HEK293 (cell line): ENCODE data around the gene AASDH.

Experiments
- CTCF ChIA-PET: fragments of 350-600 bp; formaldehyde crosslinking; extraction: SDS; loops from one replicate; lab custom pipeline; 2021; ENCODE audit warnings: antibody characterized with exemption; lab: Yijun Ruan, JAX
- POLR2A ChIA-PET: fragments of 300-600 bp; formaldehyde crosslinking; extraction: SDS; loops from one replicate; lab custom pipeline; 2020; ENCODE audit warnings: antibody characterized with exemption, inconsistent platforms; lab: Yijun Ruan, JAX
- H3K27ac ChIP-seq: fragments of 200-500 bp; sonication (Bioruptor generic); 2 replicates; pipeline ENCODE4 v1.5.1; 2014; ENCODE audit warnings: low read depth, low read length, control low read depth, inconsistent platforms; ENCODE audit errors: extremely low read depth
- H3K36me3 ChIP-seq, 2 experiments: fragments of 200-500 bp in 1 of 2; sonication (Bioruptor generic) in 1 of 2; 1 replicate in 1 of 2; 2 replicates in 1 of 2; pipeline ENCODE4 v1.5.1; 2014 to 2017; ENCODE audit warnings: inconsistent platforms in 2 of 2, low read length in 2 of 2; ENCODE audit not compliant: control insufficient read depth in 2 of 2, insufficient read depth in 1 of 2
- H3K4me1 ChIP-seq: fragments of 200-500 bp; sonication (Bioruptor generic); 2 replicates; pipeline ENCODE4 v1.5.1; 2014; ENCODE audit warnings: mild to moderate bottlenecking, low read length, inconsistent platforms; ENCODE audit not compliant: control insufficient read depth, insufficient read depth
- H3K4me3 ChIP-seq: 2 replicates; pipeline ENCODE4 v1.5.1; 2011; ENCODE audit warnings: low read depth, mild to moderate bottlenecking, control low read depth, low read length, moderate library complexity
- H3K9me3 ChIP-seq: fragments of 200-500 bp; sonication (Bioruptor generic); 2 replicates; pipeline ENCODE4 v1.5.1; 2014; ENCODE audit warnings: low read depth, low read length, inconsistent platforms; ENCODE audit not compliant: control insufficient read depth, insufficient read depth
- FEZF1 ChIP-seq: fragments of 450-650 bp; formaldehyde crosslinking; IDR thresholded peaks from 2 replicates; pipeline ENCODE4 v1.5.1; 2016; ENCODE audit warnings: missing biosample characterization, missing genetic modification characterization
- GFI1B ChIP-seq: fragments of 450-650 bp; formaldehyde crosslinking; IDR thresholded peaks from 2 replicates; pipeline ENCODE4 v1.5.1; 2016; ENCODE audit warnings: missing biosample characterization, missing genetic modification characterization
- GLI4 ChIP-seq: fragments of 450-650 bp; formaldehyde crosslinking; IDR thresholded peaks from 2 replicates; pipeline ENCODE4 v1.5.1; 2016; ENCODE audit warnings: missing biosample characterization, missing genetic modification characterization
- HOXA7 ChIP-seq: sonication (generic); formaldehyde crosslinking; IDR thresholded peaks from 2 replicates; pipeline ENCODE4 v1.8.1; 2022; ENCODE audit warnings: missing genetic modification reagents, borderline replicate concordance
- MEIS1 ChIP-seq: sonication (generic); formaldehyde crosslinking; IDR thresholded peaks from 2 replicates; pipeline ENCODE4 v1.8.1; 2022; ENCODE audit warnings: missing genetic modification reagents, mild to moderate bottlenecking, borderline replicate concordance
- SCRT2 ChIP-seq: fragments of 450-650 bp; formaldehyde crosslinking; IDR thresholded peaks from 2 replicates; pipeline ENCODE4 v1.5.1; 2016; ENCODE audit warnings: missing biosample characterization, missing genetic modification characterization
- SP7 ChIP-seq: fragments of 450-650 bp; formaldehyde crosslinking; IDR thresholded peaks from 2 replicates; pipeline ENCODE4 v1.5.1; 2016; ENCODE audit warnings: missing biosample characterization, missing genetic modification characterization
- TRIM28 ChIP-seq: IDR thresholded peaks from 2 replicates; pipeline ENCODE4 v1.6.1; 2011; ENCODE audit warnings: low read length, control low read depth, borderline replicate concordance
- WT1 ChIP-seq: fragments of 450-650 bp; formaldehyde crosslinking; IDR thresholded peaks from 2 replicates; pipeline ENCODE4 v1.5.1; 2016; ENCODE audit warnings: missing biosample characterization, missing genetic modification characterization
- ZIC2 ChIP-seq: fragments of 450-650 bp; formaldehyde crosslinking; IDR thresholded peaks from 2 replicates; pipeline ENCODE4 v1.5.1; 2016; ENCODE audit warnings: missing biosample characterization, missing genetic modification characterization
- ZNF157 ChIP-seq: fragments of 450-650 bp; formaldehyde crosslinking; IDR thresholded peaks from 2 replicates; pipeline ENCODE4 v1.5.1; 2016; ENCODE audit warnings: missing biosample characterization, missing genetic modification characterization
- ZNF221 ChIP-seq: fragments of 450-650 bp; formaldehyde crosslinking; IDR thresholded peaks from 2 replicates; pipeline ENCODE4 v1.5.1; 2017; ENCODE audit warnings: missing biosample characterization, missing genetic modification characterization, borderline replicate concordance
- ZNF223 ChIP-seq: fragments of 450-650 bp; formaldehyde crosslinking; IDR thresholded peaks from 2 replicates; pipeline ENCODE4 v1.5.1; 2016; ENCODE audit warnings: missing biosample characterization, missing genetic modification characterization
- ZNF274 ChIP-seq, 2 experiments: fragments of 200-500 bp in 1 of 2; fragments of 450-650 bp in 1 of 2; sonication (Bioruptor generic) in 1 of 2; formaldehyde crosslinking in 1 of 2; IDR thresholded peaks; 2 replicates each; pipeline versions ENCODE4 v1.5.1 to v1.6.1; 2014 to 2016; ENCODE audit warnings: borderline replicate concordance in 1 of 2, inconsistent platforms in 1 of 2, low read length in 1 of 2, missing biosample characterization in 1 of 2, missing genetic modification characterization in 1 of 2
- ZNF354C ChIP-seq: fragments of 450-650 bp; formaldehyde crosslinking; IDR thresholded peaks from 2 replicates; pipeline ENCODE4 v1.5.1; 2016; ENCODE audit warnings: missing biosample characterization, missing genetic modification characterization, low read depth, borderline replicate concordance
- ZNF48 ChIP-seq: fragments of 450-650 bp; formaldehyde crosslinking; IDR thresholded peaks from 2 replicates; pipeline ENCODE4 v1.5.1; 2016; ENCODE audit warnings: missing biosample characterization, missing genetic modification characterization
- ZNF585B ChIP-seq: fragments of 450-650 bp; formaldehyde crosslinking; IDR thresholded peaks from 2 replicates; pipeline ENCODE4 v1.5.1; 2016; ENCODE audit warnings: missing biosample characterization, missing genetic modification characterization
- ZNF621 ChIP-seq: fragments of 450-650 bp; formaldehyde crosslinking; IDR thresholded peaks from 2 replicates; pipeline ENCODE4 v1.5.1; 2017; ENCODE audit warnings: missing biosample characterization, missing genetic modification characterization
- ZNF777 ChIP-seq: fragments of 450-650 bp; formaldehyde crosslinking; IDR thresholded peaks from 2 replicates; pipeline ENCODE4 v1.5.1; 2017; ENCODE audit warnings: missing biosample characterization, missing genetic modification characterization, borderline replicate concordance
- TF ChIP-seq, protein P1 (sequence below): fragments of 450-650 bp; formaldehyde crosslinking; IDR thresholded peaks from 2 replicates; pipeline ENCODE4 v1.5.1; 2016; ENCODE audit warnings: missing biosample characterization, missing genetic modification characterization
- TF ChIP-seq, protein P2 (sequence below): fragments of 450-650 bp; formaldehyde crosslinking; IDR thresholded peaks from 2 replicates; pipeline ENCODE4 v1.5.1; 2017; ENCODE audit warnings: missing biosample characterization, mild to moderate bottlenecking, missing genetic modification characterization, moderate library complexity
- TF ChIP-seq, protein P3 (sequence below): fragments of 450-650 bp; formaldehyde crosslinking; IDR thresholded peaks from 2 replicates; pipeline ENCODE4 v1.5.1; 2016; ENCODE audit warnings: missing biosample characterization, missing genetic modification characterization
- TF ChIP-seq, protein P4 (sequence below): fragments of 450-650 bp; formaldehyde crosslinking; IDR thresholded peaks from 2 replicates; pipeline ENCODE4 v1.5.1; 2016; ENCODE audit warnings: missing biosample characterization, missing genetic modification characterization
- TF ChIP-seq, protein P5 (sequence below): fragments of 450-650 bp; formaldehyde crosslinking; IDR thresholded peaks from 2 replicates; pipeline ENCODE4 v1.5.0; 2017; ENCODE audit warnings: missing biosample characterization, missing genetic modification characterization, borderline replicate concordance

AASDH gene

DNA sequence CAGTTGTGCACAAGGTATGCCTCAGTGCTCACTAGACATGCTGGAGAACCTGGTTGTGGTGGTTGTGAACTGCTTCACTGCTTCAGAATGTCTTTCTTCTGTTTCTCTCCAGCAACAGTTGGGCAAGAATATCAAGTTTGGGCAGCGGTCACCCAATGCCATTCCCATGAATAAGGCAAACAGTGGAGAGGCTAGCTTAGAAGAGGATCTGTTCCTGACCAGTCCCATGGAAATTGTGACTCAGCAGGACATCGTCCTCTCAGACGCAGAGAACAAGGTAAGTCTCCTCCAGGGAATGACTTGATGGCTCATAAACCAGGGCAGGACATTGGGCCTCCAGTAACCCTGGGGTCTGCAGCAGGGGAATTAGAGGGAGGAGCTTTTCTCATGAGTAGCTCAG lies 79.9 kb downstream of the AASDH start (continued):
- TF ChIP-seq ZNF621 (tag by site-specific recombination) (no peak), ZNF223 (tag by site-specific recombination) (no peak), GFI1B (no peak), TRIM28 (no peak), ZNF777 (tag by site-specific recombination) (no peak), SP7 (tag by site-specific recombination) (no peak), FEZF1 (tag by site-specific recombination) (no peak)
- TF ChIP-seq, protein P1, sequence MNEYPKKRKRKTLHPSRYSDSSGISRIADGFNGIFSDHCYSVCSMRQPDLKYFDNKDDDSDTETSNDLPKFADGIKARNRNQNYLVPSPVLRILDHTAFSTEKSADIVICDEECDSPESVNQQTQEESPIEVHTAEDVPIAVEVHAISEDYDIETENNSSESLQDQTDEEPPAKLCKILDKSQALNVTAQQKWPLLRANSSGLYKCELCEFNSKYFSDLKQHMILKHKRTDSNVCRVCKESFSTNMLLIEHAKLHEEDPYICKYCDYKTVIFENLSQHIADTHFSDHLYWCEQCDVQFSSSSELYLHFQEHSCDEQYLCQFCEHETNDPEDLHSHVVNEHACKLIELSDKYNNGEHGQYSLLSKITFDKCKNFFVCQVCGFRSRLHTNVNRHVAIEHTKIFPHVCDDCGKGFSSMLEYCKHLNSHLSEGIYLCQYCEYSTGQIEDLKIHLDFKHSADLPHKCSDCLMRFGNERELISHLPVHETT = no peak
- TF ChIP-seq, protein P2, sequence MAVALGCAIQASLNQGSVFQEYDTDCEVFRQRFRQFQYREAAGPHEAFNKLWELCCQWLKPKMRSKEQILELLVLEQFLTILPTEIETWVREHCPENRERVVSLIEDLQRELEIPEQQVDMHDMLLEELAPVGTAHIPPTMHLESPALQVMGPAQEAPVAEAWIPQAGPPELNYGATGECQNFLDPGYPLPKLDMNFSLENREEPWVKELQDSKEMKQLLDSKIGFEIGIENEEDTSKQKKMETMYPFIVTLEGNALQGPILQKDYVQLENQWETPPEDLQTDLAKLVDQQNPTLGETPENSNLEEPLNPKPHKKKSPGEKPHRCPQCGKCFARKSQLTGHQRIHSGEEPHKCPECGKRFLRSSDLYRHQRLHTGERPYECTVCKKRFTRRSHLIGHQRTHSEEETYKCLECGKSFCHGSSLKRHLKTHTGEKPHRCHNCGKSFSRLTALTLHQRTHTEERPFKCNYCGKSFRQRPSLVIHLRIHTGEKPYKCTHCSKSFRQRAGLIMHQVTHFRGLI (tag by site-specific recombination) = no peak

DNA sequence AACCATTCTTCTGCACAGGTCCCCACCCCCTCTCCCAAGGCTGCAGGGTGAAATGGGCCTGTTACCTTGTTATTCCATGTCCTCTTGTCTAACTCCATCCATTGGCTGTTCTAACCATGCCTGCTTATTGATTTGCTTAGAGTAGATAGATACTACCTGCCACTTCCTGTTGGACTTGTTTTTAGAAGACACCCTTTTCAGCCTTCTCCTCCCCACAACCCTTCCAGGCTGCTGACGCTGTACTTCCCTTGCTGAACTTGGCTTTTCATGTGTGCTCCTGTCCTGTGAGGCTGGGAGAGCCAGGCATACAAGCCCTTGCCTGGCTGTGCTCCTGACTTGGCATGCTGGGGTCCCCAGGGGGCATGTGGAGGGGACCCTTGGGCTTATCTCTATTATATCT lies 81.9 kb downstream of the AASDH start:
- H3K27ac ChIP-seq = no peak overlapping the region
- 0 out of 2 replicates have a peak, but pooled peaks have one; percentile 10 for TF ChIP-seq ZIC2 (tag by site-specific recombination)
- no peak for TF ChIP-seq ZNF354C (tag by site-specific recombination)
- TF ChIP-seq, all 188 proteins: peak for 1
- Histone ChIP-seq H3K36me3 (no peaks in the 10 kb centered on the region), H3K4me1 (no peaks in the 10 kb centered on the region), H3K9me3 (no peaks in the 10 kb centered on the region), H3K4me3 (no peak overlapping the region)
- CTCF ChIA-PET = no interaction called here
- POLR2A ChIA-PET = no interaction called here

DNA sequence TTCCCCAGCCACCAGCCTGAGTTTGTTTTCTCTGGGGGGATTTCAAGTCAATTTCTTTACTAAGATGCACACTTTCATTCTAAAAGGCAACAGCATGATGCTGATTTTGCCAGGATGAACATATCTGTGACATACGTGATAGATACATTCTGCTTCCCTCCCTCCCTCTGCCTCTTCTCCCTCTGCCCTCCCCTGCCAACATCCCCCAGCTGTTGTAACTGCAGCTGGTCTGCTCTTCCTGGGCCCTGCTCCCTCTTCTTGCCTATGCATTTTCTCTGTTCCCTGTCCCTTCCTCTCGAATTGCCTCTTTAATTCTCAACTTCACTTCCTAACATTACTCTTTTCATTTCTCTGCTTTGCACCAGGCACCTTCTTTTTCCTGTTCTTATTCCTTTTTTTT lies 83.4 kb downstream of the AASDH start:
- H3K27ac ChIP-seq = no peak overlapping the region
- ChIA-PET CTCF (no interaction called here), POLR2A (no interaction called here)
- H3K4me1 ChIP-seq = no peaks in the 10 kb centered on the region
- no peak overlapping the region for H3K4me3 ChIP-seq
- H3K9me3 ChIP-seq = no peaks in the 10 kb centered on the region
- TF ChIP-seq ZNF221 (tag by site-specific recombination) (no peak), ZNF585B (tag by site-specific recombination) (no peak), ZNF274 (IDR thresholded peaks at IDR 0.05; ENCODE audit: low read length) (no peak), ZNF274 (tag by site-specific recombination; IDR thresholded peaks at IDR 0.05; ENCODE audit: borderline replicate concordance) (no peak), GLI4 (tag by site-specific recombination) (no peak), ZNF48 (no peak), ZNF157 (tag by site-specific recombination) (no peak), ZNF354C (tag by site-specific recombination) (no peak), MEIS1 (CRISPR knock-in tag) (no peak), HOXA7 (CRISPR knock-in tag) (no peak), TRIM28 (no peak), SCRT2 (no peak), WT1 (tag by site-specific recombination) (no peak)
- TF ChIP-seq, protein P3, sequence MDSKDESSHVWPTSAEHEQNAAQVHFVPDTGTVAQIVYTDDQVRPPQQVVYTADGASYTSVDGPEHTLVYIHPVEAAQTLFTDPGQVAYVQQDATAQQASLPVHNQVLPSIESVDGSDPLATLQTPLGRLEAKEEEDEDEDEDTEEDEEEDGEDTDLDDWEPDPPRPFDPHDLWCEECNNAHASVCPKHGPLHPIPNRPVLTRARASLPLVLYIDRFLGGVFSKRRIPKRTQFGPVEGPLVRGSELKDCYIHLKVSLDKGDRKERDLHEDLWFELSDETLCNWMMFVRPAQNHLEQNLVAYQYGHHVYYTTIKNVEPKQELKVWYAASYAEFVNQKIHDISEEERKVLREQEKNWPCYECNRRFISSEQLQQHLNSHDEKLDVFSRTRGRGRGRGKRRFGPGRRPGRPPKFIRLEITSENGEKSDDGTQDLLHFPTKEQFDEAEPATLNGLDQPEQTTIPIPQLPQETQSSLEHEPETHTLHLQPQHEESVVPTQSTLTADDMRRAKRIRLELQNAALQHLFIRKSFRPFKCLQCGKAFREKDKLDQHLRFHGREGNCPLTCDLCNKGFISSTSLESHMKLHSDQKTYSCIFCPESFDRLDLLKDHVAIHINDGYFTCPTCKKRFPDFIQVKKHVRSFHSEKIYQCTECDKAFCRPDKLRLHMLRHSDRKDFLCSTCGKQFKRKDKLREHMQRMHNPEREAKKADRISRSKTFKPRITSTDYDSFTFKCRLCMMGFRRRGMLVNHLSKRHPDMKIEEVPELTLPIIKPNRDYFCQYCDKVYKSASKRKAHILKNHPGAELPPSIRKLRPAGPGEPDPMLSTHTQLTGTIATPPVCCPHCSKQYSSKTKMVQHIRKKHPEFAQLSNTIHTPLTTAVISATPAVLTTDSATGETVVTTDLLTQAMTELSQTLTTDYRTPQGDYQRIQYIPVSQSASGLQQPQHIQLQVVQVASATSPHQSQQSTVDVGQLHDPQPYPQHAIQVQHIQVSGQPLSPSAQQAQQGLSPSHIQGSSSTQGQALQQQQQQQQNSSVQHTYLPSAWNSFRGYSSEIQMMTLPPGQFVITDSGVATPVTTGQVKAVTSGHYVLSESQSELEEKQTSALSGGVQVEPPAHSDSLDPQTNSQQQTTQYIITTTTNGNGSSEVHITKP (tag by site-specific recombination) = no peak
- TF ChIP-seq, protein P4, sequence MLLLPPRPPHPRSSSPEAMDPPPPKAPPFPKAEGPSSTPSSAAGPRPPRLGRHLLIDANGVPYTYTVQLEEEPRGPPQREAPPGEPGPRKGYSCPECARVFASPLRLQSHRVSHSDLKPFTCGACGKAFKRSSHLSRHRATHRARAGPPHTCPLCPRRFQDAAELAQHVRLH = no peak
- TF ChIP-seq, protein P5, sequence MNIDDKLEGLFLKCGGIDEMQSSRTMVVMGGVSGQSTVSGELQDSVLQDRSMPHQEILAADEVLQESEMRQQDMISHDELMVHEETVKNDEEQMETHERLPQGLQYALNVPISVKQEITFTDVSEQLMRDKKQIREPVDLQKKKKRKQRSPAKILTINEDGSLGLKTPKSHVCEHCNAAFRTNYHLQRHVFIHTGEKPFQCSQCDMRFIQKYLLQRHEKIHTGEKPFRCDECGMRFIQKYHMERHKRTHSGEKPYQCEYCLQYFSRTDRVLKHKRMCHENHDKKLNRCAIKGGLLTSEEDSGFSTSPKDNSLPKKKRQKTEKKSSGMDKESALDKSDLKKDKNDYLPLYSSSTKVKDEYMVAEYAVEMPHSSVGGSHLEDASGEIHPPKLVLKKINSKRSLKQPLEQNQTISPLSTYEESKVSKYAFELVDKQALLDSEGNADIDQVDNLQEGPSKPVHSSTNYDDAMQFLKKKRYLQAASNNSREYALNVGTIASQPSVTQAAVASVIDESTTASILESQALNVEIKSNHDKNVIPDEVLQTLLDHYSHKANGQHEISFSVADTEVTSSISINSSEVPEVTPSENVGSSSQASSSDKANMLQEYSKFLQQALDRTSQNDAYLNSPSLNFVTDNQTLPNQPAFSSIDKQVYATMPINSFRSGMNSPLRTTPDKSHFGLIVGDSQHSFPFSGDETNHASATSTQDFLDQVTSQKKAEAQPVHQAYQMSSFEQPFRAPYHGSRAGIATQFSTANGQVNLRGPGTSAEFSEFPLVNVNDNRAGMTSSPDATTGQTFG = no peak
- H3K36me3 ChIP-seq = no peaks in the 10 kb centered on the region
